Endothelial cell of umbilical vein (primary cell): ENCODE results near the gene PIK3C2G.

Source experiments
- CTCF ChIP-seq, 2 donors: IDR thresholded peaks; 1 replicate in 1 of 2; 2 replicates in 1 of 2; pipeline ENCODE4 v1.5.1; 2011; ENCODE audit warnings: low read length in 2 of 2, mild to moderate bottlenecking in 2 of 2, moderate library complexity in 2 of 2, control low read depth in 1 of 2, inconsistent platforms in 1 of 2, low read depth in 1 of 2; ENCODE audit not compliant: insufficient read depth in 1 of 2; ENCODE audit errors: extremely low read depth in 1 of 2
- EZH2 ChIP-seq: IDR thresholded peaks from 2 replicates; pipeline ENCODE4 v1.6.1; 2012; ENCODE audit warnings: borderline replicate concordance, low read depth, mild to moderate bottlenecking, moderate library complexity, low read length, inconsistent platforms; ENCODE audit not compliant: severe bottlenecking
- POLR2A ChIP-seq: IDR thresholded peaks from 2 replicates; pipeline ENCODE4 v1.6.1; 2012; ENCODE audit warnings: low read depth, mild to moderate bottlenecking, control low read depth, low read length

- TF ChIP-seq CTCF (IDR thresholded peaks at IDR 0.05; ENCODE audit: extremely low read depth in 1 of 2, insufficient read depth in 1 of 2, low read depth in 1 of 2, low read length in 2 of 2) (no peak), EZH2 (no peak), POLR2A (no peak)
These were observed 222.5 kb downstream of the PIK3C2G start for GRCh38 chr12:18483698-18484325.
